GM19468 (cell line): ENCODE data around the gene GLTP.

Experiments
- ATAC-seq: cut with Tn5 transposase; IDR thresholded peaks from one replicate; pipeline ENCODE4 v1.9.1; 2021; ENCODE audit warnings: mild to moderate bottlenecking, moderate library complexity, moderate number of reproducible peaks; ENCODE audit not compliant: unreplicated experiment; ENCODE audit errors: extremely low read depth

Gene GLTP

DNA sequence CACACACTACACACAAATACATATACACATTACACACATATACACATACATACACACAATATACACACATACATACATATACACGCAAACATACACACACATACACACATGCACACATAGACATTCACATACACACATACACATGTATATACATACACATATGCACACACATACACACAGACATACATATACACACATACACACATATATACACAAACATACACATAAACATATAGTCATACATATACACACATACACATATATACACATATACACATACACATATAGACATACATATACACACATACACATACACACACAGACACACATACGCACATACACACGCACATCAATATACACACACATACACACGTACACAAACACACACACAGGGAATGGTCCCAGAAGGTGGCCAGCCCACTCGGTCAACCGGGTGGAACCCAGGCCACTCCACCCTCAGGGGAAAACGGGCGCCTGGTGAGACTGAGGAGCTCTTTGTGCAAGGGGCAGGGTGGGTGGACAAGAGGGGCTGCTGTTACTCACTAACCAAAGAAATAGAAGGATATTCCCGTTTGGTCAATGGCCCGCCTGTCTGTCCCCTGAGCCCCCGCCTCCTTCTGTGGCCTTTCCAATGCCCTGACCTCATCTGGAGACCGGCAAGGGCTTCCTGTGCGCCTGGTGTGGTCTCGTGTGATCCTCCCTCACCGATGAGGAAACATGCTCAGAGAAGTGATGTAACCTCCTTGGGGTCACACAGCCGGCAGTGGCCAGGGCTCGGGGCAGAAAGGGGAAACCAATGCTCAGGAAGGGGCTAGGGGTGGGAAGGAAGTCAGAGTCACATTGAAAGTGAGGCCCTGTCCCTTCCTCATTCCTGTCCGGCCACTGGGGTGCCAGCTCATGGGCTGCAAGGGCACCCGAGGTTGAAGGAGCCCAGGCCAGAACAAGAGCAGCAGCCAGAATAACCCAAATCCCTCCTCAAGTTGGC, 52.5 kb downstream of the GLTP start:
- ATAC-seq = no peak

- ATAC-seq = no peak
Observed at GRCh38 chr12:109827080-109827479, 53.3 kb downstream of the GLTP start.

- ATAC-seq = no peak
Observed at GRCh38 chr12:109824731-109825130, 55.6 kb downstream of the GLTP start.

- ATAC-seq = no peak
Observed at GRCh38 chr12:109822951-109823411, 57.4 kb downstream of the GLTP start.

- no peak for ATAC-seq
Observed at GRCh38 chr12:109822416-109822815, 57.9 kb downstream of the GLTP start.

DNA sequence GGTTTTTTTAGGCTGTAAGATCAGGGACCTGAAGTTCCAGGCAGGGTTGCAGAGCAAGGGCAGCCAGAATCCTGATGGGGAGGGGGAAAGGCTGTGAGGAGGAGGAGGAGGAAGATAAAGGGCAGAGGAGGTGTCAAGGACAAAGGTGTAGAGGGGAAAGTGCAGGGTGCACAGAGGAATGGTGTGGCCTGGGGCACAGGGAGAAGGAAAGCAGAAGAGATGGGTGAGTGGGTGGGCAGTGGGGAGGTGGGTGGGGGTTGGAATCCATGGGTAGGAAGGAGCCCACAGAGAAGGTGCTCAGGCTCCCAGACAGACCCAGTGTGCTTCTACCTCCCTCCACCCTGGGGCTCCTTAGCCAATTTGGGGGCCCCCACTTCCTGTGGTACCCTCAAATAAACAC, 58.4 kb downstream of the GLTP start:
- no peak for ATAC-seq

GRCh38 chr12:109820816-109821381, 59.4 kb downstream of the GLTP start:
- no peak for ATAC-seq

DNA sequence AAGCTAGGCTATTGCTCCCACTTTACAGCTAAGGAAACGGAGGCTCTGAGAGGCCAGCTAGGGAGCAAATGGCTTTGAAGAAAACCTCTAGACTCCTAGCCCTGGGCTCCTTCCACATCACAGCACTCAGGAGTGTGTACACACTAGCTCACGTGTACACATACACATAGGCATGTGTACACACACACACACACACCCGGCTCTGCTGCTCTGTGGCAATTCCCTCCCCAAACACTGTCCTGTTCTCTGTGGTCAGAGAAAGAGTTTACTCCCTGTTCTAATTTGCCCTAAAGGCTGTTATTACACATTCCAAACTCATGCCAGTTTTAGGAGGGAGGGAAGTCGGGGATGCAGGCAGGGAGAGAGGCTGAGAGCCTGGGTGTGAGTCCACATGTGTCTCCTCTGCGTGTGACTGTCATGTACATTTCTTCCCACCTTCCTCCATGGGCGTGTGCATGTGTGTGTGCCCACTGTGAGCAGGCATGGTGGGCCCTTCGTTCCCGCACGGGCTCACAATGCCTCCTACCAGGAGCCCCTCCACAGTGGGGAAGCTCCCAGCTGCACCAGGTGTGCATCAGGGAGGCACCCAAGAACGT, 61.3 kb downstream of the GLTP start:
- no peak for ATAC-seq

DNA sequence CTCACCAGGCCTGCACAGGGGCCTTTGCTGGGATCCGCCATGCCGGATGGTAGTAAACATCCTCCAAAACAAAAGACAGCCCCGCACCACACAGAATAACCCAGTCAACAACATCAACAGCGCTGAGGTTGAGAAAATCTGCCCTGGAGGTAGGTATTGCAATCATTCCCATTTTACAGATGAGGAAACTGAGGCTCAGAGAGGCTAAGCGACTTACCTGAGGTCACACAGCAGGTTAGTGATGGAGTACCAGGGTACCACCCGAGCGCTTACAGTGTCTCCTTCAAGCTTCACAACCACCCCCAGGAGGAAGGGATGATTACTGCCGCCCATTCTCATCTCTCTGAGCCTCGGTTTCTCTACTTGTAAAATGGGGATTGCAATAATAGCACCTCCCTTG, 62.1 kb downstream of the GLTP start:
- no peak for ATAC-seq

DNA sequence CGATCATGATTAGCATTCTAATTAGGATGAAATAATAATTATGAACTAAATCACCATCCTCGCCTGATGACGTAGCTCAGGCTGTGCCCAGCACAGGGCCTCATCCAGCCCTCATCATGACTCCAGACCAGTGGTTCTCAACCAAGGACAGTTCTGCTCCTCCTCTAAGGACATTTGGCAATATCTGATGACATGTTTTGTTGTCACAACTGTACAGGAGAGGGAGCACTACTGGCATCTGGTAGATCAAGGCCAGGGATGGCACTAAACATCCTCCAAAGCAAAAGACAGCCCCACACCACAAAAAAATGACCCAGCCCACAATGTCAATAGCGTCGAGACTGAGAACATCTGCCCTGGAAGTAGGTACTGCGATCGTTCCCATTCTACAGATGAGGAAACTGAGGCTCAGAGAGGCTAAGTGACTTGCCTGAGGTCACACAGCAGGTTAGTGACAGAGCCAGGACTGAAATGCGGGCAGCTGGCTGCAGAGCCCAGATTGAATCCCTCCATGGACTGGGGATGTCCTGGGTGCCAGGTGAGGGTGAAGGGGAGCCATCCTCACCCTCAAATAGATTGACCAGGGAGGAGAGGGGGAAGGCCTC, 62.6 kb downstream of the GLTP start:
- ATAC-seq = no peak

- no peak for ATAC-seq
Observed at GRCh38 chr12:109816870-109817269, 63.5 kb downstream of the GLTP start.

DNA sequence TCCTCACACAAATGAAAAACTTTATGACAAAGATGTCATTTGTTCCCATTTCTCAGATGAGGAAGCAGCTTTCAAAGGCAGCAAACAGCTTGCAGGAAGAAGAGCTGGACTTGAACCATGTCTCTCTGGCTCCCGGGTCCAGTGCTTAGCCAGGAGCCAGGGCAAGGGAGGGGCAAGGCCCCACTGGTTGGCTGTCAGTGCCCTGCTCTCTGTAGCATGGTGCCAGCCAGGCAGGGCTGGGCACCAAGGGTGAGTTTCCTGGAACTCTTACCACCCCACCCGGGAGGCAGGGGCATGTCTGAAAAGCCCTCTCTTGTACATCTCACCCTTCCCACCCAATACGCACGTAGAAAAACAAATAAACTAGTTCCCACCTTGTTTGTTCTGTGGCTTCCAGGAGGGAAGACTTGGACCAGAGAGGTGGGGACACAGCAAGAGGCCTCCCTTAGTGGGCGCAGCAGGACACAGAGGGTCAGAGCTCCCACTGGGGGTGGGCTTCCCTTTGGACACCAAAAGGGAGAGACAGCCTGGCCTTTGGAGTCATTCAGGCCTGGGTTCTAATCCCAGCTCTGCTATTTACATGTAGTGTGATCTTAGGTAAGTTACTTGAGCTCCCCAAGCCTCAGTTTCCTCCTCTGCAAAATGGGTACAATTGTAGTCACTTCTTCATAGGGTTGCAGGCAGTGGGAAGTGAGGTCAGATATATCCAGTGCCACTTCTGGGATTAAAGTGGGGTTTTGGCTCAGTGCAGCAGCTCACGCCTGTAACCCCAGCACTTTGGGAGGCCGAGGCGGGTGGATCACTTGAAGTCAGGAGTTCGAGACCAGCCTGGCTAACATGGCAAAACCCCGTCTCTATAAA, 64.4 kb downstream of the GLTP start:
- no peak for ATAC-seq

DNA sequence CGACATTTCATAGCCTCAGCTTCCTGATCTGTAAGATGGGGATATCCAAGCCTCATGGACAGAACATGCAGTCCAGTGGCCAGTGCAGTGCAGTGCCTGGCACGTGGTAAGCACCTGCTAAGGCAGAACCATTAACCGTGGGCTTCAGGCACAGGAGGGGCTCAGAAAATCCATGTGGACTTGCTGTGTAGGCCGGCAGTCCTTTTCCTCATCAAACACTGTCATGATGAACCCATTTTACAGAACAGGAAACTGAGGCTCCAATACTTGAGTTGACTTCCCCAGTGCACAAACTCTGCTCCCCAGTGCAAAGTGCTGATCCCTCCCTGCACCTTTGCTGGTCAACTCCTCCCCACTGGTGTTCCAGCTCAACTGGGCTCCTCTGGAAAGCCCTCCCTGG, 65.1 kb downstream of the GLTP start:
- no peak for ATAC-seq

- ATAC-seq = no peak
Observed at GRCh38 chr12:109814600-109815150, 65.7 kb downstream of the GLTP start.

DNA sequence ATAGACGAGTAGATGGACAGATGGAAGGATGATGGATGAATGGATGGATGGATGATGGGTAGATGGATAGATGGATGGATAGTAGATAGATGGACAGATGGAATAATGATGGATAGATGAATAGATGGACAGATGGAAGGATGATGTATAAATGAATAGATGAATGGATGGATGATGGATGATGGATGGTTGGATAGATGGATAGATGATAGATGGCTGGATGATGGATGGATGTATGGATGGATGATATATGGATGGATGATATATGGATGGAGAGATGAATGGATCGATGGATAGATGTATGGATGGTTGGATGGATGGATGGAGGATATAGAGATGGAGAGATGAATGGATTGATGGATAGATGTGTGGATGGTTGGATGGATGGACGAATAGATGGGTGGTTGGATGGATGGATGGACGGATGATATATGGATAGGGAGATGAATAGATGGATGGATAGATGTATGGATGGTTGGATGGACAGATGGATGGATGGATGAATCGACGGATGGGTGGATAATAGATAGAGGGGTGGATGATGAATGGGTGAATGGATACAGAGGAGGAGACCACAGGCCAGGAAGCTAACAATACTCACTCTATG, 66.4 kb downstream of the GLTP start:
- no peak for ATAC-seq

DNA sequence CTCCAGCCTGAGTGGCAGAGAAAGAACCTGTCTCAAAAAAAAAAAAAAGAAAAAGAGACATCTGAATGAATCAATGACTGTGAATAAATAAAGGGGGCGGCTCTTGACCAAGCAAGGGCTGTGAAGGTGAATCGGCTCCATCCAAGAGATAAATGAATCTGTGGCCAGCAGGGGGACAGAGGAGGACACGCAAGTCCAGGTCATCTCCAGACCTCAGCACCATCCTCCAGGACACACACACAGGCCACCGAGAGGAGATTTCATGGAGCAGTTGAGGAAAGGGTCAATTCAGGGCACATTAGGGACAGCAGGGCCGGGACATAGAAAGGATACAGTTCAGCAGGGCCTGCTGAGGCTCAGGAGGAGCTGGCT, 68.7 kb downstream of the GLTP start:
- ATAC-seq = no peak

GRCh38 chr12:109810954-109811623, 69.3 kb downstream of the GLTP start:
- ATAC-seq = no peak

DNA sequence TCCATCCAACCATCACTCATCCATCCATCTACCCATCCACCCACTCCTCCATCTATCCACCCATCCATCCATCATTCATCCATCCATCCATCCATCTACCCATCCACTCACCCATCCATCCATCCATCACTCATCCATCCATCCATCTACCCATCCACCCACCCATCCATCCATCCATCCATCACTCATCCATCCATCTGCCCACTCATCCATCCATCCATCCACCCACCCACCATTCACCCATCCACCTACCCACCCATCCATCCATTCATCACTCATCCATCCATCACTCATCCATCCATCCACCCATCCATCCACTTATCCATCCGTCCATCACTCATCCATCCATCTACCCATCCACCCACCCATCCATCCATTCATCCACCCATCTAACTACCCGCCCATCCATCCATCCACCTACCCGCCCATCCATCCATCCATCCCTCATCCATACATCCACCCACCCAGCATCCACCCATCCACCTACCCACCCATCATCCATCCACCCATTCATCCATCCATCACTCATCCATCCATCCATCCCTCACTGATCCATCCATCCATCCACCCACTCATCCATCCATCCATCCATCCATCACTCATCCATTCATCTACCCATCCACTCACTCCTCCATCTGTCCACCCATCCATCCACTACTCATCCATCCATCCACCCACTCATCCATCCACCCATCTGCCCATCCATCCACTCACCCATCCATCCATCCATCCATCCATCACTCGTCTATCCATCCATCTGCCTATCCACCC, 71.3 kb downstream of the GLTP start:
- ATAC-seq = no peak
